Measurements from ENCODE around the gene IFITM2.

Gene IFITM2

DNA sequence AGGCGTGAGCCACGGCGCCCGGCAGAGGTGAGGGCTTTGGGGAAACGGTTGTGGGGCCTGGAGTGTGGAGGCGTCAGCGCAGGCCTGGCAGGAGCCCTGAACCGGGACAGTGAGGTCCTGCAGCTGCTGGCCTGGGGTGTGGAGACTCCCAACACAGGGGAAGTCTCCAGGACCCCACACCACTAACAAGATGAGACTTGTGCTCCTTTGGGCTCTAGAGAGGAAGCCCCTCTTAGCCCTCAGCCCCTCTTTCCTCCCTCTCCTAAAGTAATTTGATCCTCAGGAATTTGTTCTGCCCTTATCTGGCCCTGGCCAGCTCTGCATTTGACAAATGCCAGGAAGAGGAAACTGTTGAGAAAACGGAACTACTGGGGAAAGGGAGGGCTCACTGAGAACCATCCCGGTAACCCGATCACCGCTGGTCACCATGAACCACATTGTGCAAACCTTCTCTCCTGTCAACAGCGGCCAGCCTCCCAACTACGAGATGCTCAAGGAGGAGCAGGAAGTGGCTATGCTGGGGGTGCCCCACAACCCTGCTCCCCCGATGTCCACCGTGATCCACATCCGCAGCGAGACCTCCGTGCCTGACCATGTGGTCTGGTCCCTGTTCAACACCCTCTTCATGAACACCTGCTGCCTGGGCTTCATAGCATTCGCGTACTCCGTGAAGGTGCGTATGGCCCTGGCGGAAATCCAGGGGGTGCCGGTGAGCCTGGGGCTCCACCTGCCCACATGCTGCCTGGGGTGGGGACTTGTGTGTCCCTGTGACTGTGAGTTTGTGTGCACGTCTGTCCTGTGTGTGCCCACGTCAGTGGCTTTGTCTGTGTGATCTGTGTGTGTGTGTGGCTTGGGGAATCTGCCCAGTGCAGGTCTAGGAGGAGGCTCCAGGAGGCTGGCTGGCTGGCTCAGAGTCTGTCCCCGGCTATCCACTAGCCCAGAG, at the start of gene IFITM2:
Gene IFITM2 (plus strand): TSS at position 51 of the 943 bp plus-strand sequence. CDS start 377 bp downstream, at position 428.
- peak; percentile 59 for DNase-seq

DNA sequence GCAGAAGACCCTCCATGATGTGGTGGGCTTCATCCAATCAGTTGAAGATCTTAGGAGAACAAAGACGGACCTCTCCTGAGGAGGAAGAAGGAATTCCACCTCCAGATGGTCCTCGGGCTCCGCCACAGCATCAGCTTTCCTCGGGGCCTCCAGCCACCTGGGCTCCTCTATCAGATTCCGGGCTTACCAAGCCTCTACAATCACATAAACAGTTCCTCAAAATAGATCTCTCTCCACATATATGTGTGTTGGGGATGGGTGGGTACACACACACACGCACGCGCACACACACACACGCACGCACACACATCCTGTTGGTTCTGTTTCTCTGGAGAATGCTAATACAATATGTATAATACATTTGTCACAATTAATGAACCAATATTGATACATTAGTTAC, 48.2 kb upstream of the IFITM2 start:
- no peak for DNase-seq

DNA sequence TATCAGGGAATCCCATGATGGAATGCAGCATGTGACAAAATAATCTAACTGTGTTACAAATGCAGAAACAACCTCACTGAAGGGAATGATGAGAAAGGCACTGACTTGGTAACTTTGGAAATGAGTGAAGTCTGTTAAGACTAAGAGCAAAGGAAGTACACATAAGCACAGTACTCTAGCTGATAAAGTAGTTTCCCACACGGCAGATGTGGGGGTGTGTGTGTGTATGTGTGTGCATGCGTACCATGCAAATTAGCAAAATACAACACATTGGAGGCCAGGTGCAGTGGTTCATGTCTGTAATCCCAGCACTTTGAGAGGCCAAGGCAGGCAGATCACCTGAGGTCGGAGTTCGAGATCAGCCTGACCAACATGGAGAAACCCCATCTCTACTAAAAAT, 46.0 kb upstream of the IFITM2 start:
- no peak for DNase-seq

DNA sequence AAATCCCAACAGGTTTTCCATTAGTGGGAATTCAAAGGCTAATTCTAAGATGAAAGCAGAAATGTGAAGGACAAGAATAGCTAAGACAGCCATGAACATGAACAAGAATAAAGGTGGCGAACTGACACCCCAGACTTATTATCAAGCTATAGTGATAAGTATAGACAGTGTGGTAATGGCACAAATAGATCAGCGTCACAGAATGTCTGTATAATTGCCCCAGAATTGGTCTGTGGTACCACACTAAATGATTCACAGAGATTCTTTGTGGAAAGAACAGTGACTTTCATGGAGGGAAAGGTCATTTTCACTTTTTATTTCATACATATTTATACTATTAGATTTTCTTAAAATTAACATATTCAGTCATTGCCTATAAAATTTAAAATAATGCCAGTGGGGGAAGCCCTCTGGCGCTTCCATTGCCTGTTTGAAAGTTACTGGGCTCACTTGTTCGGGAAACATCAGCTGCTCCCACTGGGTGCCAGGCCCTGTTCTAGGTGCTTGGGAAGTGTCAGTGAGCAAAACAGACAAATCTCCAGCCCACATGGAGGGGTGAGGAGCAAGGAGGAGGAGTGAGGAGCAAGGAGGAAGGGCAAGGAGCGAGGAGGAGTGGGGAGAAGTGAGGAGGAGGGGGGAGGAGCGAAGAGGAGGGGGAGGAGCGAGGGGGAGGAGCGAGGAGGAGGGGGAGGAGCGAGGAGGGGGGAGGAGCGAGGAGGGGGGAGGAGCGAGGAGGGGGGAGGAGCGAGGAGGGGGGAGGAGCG, 40.8 kb upstream of the IFITM2 start:
- DNase-seq: no peak

DNA sequence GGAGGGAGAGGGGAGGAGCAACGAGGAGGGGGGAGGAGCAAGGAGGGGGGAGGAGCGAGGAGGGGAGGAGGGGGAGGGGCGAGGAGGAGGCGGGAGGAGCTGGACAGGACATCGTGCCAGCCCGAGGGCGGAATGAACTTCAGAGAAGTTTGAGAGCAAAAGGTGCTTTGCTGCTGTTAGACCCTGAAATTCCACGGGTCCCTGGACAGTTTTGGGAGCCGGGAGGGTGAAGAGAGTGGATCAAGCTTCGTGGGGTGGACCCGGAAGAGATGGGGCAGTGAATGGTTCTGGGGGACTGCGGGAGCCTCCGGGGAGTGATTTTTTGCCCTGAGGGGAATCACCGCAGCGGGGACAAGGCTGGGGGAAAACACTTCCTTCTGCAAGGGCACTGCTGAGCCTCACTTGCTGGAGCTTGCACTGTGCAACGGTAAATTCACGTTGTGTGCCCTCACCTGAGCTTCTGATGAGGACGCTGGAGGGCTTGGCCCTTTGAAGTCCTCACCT, 40.1 kb upstream of the IFITM2 start:
- DNase-seq: no peak

DNA sequence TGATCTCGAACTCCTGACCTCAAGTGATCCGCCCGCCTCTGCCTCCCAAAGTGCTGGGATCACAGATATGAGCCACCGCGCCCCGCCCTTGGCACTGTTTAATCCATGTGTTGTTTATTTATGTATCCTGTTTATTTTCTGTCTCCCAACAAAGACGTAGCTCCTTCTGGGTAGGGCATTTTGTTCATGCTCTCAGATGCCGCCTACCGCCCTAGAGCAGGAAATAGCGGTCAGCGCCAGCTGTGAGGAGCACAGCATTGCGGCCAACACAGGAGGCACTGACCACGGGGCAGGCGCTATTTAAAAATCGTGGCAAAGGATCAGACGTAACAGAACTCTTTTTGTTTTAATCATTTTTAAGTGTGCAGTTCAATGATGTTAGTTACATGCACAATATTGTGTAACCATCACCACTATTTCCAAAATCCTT, 38.9 kb upstream of the IFITM2 start:
- DNase-seq: peak; percentile 63

DNA sequence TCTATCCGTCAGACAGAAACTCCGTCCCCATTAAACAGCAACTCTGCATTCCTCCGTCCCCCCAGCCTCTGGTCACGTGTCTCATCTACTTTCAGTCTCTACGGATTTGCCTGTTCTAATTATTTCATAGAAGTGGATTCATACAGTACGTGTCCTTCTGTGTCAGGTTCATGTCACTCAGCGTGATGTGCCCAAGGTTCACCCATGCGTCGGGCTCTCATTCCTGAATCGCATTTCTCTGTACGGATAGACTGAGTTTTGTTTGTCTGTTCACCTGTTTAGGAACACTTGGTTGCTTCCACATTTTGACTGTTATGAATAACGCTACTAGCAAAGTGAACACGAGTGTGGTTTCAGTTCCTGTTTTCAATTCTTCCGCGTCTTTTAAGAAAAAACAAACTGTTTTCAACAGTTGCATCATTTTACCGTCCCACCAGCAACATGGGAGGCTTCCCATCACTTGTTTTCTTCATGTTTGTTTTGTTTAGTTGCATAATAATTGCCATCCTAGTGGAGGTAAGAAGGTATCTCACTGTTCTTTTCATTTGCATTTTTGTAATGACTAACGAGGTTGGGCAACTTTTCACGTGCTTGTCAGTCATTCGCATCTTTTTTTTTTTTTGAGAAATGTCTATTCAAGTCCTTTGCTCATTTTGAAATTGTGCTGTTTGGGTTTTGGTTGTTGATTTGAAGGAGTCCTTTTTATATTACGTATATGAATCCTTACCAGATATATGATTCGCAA, 38.3 kb upstream of the IFITM2 start:
- peak; percentile 88 for DNase-seq

DNA sequence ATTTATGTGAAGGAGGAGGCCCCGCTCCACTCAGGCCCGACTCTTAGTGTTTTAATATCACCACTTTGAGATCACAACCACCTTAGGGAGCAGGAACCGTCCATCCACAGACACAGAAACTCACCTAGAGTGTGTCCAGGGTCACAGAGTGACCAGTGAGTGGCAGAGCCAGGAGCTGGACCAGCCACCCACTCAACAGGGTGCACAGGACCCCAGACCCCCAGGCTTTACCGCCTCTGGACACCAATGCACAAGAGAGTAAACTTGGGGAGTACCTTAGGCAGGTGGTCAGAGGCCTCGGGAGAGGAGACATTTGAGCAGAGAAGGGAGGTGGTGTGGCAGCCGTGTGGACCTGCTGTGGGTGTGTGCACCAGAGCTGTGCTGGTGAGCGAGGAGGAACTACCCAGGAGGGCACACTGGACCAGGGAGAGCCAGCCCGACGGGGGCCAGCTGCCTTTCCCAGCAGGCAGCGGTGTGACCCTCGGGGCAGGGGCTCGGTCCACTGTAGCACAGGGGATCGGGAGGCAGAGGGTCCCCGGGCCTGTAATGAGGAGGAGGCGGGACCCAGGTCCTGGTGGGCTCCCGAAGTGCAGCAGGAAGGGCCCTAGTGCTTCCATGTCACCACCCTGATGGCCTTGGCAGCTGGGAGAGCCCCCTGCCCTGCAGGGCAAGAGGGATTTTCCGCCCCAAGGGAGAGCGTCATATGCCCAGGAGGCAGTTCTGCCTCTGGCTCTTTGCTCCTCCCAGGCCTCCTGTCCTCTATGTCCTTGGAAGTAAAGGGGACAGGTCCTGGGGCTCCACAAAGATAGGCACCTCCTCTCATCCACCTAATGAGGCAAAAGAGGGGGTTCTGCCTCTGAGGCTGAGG, 36.9 kb upstream of the IFITM2 start:
- no peak for DNase-seq

DNA sequence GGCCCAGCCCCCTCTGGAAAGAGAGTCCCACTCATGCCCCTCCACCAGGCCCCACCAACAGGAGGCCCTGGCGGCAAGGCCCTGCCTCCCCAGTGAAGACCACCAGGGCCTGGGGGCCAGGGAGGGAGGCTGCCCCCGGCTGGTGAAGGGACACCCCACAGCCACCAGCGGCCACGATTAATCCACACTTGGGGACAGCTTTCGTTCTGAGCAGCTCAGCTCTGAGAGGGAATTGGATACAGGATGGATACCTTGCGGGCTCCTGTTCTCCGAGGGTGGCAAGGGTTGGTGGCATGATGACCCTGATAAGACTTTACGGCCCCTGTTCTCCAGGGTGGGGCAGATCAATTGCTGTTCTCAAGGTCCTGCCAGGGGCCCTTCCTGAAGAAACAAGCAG, 36.3 kb upstream of the IFITM2 start:
- DNase-seq: no peak

DNA sequence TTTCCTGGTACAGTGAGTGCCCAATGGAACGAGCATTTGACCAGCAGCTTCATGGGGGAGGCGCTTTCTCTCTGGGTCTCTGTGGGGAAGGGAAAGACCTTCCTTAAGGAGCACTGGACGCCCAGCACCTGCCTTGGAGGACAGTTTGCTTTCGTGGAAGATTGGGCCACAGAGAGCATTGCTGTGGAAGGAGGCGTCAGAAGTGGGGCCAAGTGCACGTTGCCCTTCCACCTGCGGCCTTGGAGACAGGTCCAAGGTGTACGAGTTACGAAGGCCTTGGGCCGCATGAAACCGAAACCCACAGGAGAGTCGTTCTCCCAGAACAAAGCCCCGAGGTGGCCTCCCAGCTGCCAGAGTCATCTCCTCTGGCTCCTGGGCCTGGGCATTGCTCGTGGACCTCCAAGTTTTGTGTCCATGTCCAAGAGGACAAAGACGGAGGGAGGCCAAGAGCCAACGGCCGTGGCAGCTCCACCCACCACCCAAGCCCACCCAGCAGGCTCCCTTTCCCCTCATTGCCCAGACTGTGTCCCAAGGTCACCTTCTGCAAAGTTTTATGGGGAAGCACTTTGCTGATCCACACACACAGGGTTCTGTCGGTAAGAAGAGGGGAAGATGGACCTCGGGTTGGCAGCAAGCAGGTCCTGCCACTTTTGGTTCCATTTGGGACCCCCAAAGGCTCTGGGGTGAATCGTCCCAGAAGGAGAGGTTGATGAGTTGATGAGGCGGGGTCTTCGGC, 35.3 kb upstream of the IFITM2 start:
- no peak for DNase-seq

DNA sequence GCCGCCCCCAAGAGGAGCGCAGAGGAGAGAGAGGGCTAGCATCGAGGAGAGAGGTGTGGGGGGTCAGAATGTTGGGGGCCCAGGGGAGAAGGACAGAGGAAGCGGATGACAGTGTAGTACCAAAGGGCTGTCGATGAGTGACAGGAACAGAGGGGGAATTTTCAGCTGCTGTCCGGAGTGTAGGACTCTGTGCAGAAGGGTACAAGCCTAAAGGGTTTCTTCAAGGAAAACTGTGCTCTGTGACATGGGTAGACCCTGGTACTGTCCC, 34.8 kb upstream of the IFITM2 start:
- no peak for DNase-seq

DNA sequence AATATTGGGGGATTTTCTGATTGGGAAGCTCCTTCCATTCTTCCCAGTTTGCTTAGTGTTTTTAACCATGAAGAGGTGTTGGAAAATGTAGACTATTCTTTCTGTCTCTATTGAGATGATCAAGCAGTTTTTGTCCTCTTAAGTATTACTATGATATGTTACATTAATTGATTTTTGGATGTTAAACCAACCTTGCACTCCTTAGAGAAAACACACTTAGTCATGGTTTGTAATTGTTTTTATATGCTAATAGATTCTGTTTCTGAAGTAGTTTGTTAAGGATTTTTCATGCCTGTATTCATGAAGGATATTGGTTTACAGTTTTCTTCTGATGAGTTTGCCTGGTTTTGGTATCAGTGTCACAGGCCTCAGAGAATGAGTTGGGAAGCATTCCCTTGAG, 31.4 kb upstream of the IFITM2 start:
- DNase-seq: no peak

DNA sequence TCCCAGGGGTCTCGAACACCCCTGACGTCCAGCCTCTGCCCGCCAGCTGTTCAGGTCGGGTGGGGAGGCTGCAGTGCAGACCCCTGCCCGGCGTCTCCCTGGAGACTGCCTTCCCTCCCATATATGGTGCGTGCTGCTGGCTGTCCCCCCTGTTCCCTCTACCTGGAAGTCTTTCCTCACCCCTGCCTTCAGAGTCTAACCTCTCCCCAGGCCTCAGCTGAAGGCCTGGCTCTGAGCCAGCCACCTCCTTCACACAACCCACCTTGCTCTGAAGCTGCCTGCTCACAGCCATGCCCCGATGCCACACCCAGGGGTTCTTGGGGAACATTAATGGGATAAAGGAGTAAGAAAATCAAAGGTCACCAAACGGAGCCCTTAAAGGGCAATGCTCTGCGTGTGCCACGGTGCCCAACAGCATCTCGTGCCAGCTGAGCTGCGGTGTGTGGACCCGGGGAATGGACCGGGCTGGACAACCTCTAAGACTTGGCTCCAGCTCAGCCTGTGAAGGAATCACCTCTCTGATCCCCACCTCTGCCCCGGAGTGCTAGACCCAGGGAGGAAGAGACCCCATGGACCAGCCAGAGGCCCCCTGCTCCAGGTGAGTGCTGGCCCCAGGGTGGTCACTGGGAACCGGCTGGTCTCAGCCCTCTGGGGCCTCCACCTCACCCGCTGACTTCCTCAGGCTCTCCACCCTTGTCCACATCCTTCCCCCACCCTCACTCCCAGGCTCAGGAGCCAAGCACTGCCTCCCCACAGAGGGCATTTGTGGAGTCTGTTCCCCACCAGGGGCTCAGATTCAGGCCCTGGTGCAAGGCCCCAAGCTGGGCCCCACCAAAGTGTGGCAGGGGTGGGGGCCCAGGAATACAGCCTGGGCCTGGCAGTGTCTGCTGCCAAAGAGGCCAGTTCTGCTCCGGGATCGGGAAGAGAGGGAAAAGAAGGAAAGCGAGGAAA, 29.3 kb upstream of the IFITM2 start, which contains the start of gene NLRP6:
Gene NLRP6 (plus strand): TSS at position 407 of the 951 bp plus-strand sequence. CDS start 163 bp downstream, at position 570.
- no peak for DNase-seq

DNA sequence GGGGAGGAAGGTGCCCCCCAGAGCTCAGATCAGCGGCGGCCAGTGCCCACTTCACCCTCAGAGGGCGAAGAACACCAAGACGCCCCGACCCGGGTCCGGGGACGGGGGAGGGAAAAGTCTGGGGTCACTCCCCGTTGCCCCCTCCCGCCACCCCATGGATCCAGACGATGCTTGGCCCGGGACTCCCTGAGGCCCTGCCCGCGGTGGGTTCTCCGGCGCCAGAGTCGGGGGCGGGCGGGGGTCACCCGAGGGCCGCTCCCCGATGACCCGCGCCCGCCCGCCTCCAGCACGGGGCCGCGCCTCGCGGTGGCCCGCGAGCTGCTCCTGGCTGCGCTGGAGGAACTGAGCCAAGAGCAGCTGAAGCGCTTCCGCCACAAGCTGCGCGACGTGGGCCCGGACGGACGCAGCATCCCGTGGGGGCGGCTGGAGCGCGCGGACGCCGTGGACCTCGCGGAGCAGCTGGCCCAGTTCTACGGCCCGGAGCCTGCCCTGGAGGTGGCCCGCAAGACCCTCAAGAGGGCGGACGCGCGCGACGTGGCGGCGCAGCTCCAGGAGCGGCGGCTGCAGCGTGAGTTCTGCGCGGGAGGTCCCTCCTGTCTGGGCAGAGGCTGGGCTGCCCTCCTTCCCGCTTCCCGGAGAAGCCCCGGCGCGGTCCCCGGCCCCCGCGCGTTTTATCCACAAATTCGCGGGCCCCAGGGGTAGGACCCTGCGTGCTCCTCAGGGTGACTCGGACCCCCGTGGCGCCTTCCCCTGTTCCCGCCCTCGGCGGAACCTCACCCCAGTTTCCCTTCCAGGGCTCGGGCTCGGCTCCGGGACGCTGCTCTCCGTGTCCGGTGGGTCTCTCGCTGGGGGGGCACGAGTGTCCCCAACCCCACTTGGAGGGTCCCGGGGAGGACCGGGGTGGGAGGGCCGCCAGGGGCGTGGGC, 28.3 kb upstream of the IFITM2 start:
- DNase-seq: no peak

DNA sequence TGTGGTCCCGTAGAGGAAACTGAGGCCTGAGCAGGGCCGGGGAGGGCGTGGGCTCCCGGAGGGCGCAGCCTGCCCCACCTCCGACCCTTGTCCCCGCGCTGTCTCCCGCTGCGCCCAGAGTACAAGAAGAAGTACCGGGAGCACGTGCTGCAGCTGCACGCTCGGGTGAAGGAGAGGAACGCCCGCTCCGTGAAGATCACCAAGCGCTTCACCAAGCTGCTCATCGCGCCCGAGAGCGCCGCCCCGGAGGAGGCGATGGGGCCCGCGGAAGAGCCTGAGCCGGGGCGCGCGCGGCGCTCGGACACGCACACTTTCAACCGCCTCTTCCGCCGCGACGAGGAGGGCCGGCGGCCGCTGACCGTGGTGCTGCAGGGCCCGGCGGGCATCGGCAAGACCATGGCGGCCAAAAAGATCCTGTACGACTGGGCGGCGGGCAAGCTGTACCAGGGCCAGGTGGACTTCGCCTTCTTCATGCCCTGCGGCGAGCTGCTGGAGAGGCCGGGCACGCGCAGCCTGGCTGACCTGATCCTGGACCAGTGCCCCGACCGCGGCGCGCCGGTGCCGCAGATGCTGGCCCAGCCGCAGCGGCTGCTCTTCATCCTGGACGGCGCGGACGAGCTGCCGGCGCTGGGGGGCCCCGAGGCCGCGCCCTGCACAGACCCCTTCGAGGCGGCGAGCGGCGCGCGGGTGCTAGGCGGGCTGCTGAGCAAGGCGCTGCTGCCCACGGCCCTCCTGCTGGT, 27.5 kb upstream of the IFITM2 start:
- DNase-seq: no peak

DNA sequence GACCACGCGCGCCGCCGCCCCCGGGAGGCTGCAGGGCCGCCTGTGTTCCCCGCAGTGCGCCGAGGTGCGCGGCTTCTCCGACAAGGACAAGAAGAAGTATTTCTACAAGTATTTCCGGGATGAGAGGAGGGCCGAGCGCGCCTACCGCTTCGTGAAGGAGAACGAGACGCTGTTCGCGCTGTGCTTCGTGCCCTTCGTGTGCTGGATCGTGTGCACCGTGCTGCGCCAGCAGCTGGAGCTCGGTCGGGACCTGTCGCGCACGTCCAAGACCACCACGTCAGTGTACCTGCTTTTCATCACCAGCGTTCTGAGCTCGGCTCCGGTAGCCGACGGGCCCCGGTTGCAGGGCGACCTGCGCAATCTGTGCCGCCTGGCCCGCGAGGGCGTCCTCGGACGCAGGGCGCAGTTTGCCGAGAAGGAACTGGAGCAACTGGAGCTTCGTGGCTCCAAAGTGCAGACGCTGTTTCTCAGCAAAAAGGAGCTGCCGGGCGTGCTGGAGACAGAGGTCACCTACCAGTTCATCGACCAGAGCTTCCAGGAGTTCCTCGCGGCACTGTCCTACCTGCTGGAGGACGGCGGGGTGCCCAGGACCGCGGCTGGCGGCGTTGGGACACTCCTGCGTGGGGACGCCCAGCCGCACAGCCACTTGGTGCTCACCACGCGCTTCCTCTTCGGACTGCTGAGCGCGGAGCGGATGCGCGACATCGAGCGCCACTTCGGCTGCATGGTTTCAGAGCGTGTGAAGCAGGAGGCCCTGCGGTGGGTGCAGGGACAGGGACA, 26.7 kb upstream of the IFITM2 start:
- no peak for DNase-seq

DNA sequence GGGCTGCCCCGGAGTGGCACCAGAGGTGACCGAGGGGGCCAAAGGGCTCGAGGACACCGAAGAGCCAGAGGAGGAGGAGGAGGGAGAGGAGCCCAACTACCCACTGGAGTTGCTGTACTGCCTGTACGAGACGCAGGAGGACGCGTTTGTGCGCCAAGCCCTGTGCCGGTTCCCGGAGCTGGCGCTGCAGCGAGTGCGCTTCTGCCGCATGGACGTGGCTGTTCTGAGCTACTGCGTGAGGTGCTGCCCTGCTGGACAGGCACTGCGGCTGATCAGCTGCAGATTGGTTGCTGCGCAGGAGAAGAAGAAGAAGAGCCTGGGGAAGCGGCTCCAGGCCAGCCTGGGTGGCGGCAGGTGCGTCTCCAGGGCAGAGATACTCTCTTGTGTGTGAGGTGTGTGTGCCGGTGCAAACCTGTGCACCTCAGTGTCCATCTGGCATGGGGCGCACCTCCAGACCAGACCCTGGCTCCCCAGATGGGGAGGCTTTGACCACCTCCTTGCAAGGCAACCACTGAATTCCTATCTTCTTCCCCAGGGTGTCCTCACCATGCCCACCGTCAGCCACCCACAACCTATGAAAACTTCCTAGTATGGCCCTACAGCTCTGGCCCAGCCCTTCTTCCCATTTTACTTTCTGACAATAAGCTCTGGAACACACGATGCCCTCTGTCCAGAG, 26.0 kb upstream of the IFITM2 start:
- no peak for DNase-seq
